Activated T-cell treated with anti-CD3 and anti-CD28 coated beads for 24 hours (primary cell): ENCODE data around the gene C1S.
"Not testable (repeated sequence)": the region's sequence is repeated elsewhere in the genome, so short reads cannot be mapped to it uniquely, and the experiment has no call there.

Experiments used
- DNase-seq: peaks from one replicate; pipeline ENCODE4 v3.0.0-alpha.2; 2020; ENCODE audit warnings: low read depth

The C1S gene

GRCh38 chr12:7046383-7047105 is 14.0 kb upstream of the C1S start:
- DNase-seq, result no peak

GRCh38 chr12:7047306-7047705 is 13.2 kb upstream of the C1S start:
- DNase-seq, result no peak

GRCh38 chr12:7049445-7049951 is 11.0 kb upstream of the C1S start:
- not testable (repeated sequence) for DNase-seq

GRCh38 chr12:7049973-7050372 is 10.5 kb upstream of the C1S start:
- DNase-seq, result not testable (repeated sequence)

- no peak for DNase-seq
Observed at GRCh38 chr12:7054925-7055324, 5.6 kb upstream of the C1S start.

- DNase-seq, result not testable (repeated sequence)
Observed at GRCh38 chr12:7055736-7056135, 4.8 kb upstream of the C1S start.

- DNase-seq, result no peak
Observed at GRCh38 chr12:7058163-7058845, 2.2 kb upstream of the C1S start.

- no peak for DNase-seq
Observed at GRCh38 chr12:7058850-7059395, 1.6 kb upstream of the C1S start.

GRCh38 chr12:7059780-7060179 is 738 bp upstream of the C1S start:
- no peak for DNase-seq

- no peak for DNase-seq
Observed at GRCh38 chr12:7061138-7061537, 620 bp downstream of the C1S start.

GRCh38 chr12:7061596-7061995 is 1.1 kb downstream of the C1S start:
- no peak for DNase-seq

GRCh38 chr12:7064516-7064915 is 4.0 kb downstream of the C1S start:
- no peak for DNase-seq

- DNase-seq, result no peak
Observed at GRCh38 chr12:7065073-7065623, 4.6 kb downstream of the C1S start.

GRCh38 chr12:7066596-7066995 is 6.1 kb downstream of the C1S start:
- no peak for DNase-seq

- DNase-seq, result no peak
Observed at GRCh38 chr12:7067096-7067495, 6.6 kb downstream of the C1S start.

- DNase-seq, result no peak
Observed at GRCh38 chr12:7068240-7068993, 7.9 kb downstream of the C1S start.

GRCh38 chr12:7068994-7069346 is 8.5 kb downstream of the C1S start:
- DNase-seq, result no peak

- DNase-seq, result no peak
Observed at GRCh38 chr12:7069386-7069785, 8.9 kb downstream of the C1S start.

- no peak for DNase-seq
Observed at GRCh38 chr12:7072035-7072434, 11.5 kb downstream of the C1S start.

- DNase-seq, result no peak
Observed at GRCh38 chr12:7072554-7072953, 12.0 kb downstream of the C1S start.

- DNase-seq, result no peak
Observed at GRCh38 chr12:7073946-7074345, 13.4 kb downstream of the C1S start.

GRCh38 chr12:7075518-7075917 is 15.0 kb downstream of the C1S start:
- DNase-seq, result no peak
